Measurements from ENCODE around the gene PPIL1.

- no peak for TF ChIP-seq CTCF (conservative IDR thresholded peaks at IDR 0.05; ENCODE audit: low read depth, low read length)
- TF ChIP-seq EZH2 (IDR thresholded peaks at IDR 0.05; ENCODE audit: borderline replicate concordance, low read depth, low read length, poor library complexity, severe bottlenecking), result no peak
These were observed 51.9 kb downstream of the PPIL1 start for GRCh38 chr6:36822506-36823269.
